Central memory CD8-positive, alpha-beta T cell (primary cell): ENCODE measurements around the gene MROH7.

Source experiments
- ATAC-seq: fragments of 150-1000 bp; cut with Tn5 transposase; replicated peaks from 2 replicates; pipeline ENCODE4 v1.10.0; 2022; ENCODE audit warnings: mild to moderate bottlenecking, moderate FRiP score, moderate number of reproducible peaks; ENCODE audit not compliant: poor library complexity, severe bottlenecking; ENCODE audit errors: extremely low read depth
- DNase-seq, 2 donors: peaks; one replicate each; pipeline ENCODE4 v3.0.0; 2021; ENCODE audit warnings: low spot score in 2 of 2
- H3K27ac Mint-ChIP-seq: one replicate; pipeline ENCODE4 v1.8.0; 2022; ENCODE audit warnings: low read depth, mild to moderate bottlenecking, moderate library complexity, mixed read lengths
- H3K27me3 Mint-ChIP-seq: one replicate; pipeline ENCODE4 v1.8.0; 2022; ENCODE audit warnings: mixed read lengths
- H3K36me3 Mint-ChIP-seq: one replicate; pipeline ENCODE4 v1.8.0; 2022; ENCODE audit warnings: mild to moderate bottlenecking, moderate library complexity, mixed read lengths; ENCODE audit not compliant: insufficient read depth
- H3K4me1 Mint-ChIP-seq: one replicate; pipeline ENCODE4 v1.8.0; 2022; ENCODE audit warnings: mixed read lengths
- H3K4me3 Mint-ChIP-seq: one replicate; pipeline ENCODE4 v1.8.0; 2022; ENCODE audit warnings: mild to moderate bottlenecking, moderate library complexity, mixed read lengths
- H3K9me3 Mint-ChIP-seq: one replicate; pipeline ENCODE4 v1.8.0; 2022; ENCODE audit warnings: mixed read lengths

The MROH7 gene

DNA sequence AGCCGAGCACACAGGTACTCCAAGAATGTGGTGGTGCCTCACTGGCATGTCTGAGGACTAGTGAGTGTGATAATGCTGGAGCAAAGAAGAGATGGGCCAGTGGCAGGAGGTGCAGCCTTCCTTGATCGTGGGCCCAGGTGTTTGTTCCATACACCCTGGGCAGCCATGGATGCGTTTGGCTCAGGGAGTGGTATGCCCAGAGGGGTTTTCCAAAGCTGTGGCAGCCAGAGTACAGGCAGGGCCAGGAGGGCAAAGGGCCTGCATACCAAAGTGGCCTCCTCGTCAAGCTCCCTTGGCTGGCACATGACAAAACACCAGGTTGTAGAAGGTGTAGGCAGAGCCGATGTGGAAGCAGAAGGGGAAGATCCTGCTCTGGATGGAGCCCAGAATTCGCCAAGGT is 103.7 kb downstream of the MROH7 start:
- Mint-ChIP-seq H3K4me1 (no peaks in the 10 kb centered on the region), H3K36me3 (peaks cover 15% of the 10 kb centered on the region), H3K27ac (no peak overlapping the region), H3K27me3 (no peaks in the 10 kb centered on the region), H3K4me3 (no peak overlapping the region), H3K9me3 (no peaks in the 10 kb centered on the region)
- no peak for ATAC-seq
- DNase-seq: no peak

- no peak for ATAC-seq
- no peaks in the 10 kb centered on the region for H3K4me1 Mint-ChIP-seq
- peaks cover 13% of the 10 kb centered on the region for H3K36me3 Mint-ChIP-seq
Observed at GRCh38 chr1:54745864-54746263, 104.3 kb downstream of the MROH7 start.

GRCh38 chr1:54748094-54748835 is 106.7 kb downstream of the MROH7 start:
- no peaks in the 10 kb centered on the region for H3K27me3 Mint-ChIP-seq
- H3K4me1 Mint-ChIP-seq: no peaks in the 10 kb centered on the region
- DNase-seq: no peak
- no peak for ATAC-seq
- no peaks in the 10 kb centered on the region for H3K9me3 Mint-ChIP-seq
- H3K27ac Mint-ChIP-seq: no peak overlapping the region
- no peak overlapping the region for H3K4me3 Mint-ChIP-seq
- peaks cover 1% of the 10 kb centered on the region for H3K36me3 Mint-ChIP-seq

More at GRCh38 chr1:54745864-54746263, 104.3 kb downstream of the MROH7 start:
- no peak overlapping the region for H3K27ac Mint-ChIP-seq
- H3K4me3 Mint-ChIP-seq: no peak overlapping the region
- no peak for DNase-seq
- no peaks in the 10 kb centered on the region for H3K27me3 Mint-ChIP-seq
- H3K9me3 Mint-ChIP-seq: no peaks in the 10 kb centered on the region

GRCh38 chr1:54750596-54750995 is 109.0 kb downstream of the MROH7 start:
- DNase-seq (no peak), ATAC-seq (no peak)
- H3K27me3 Mint-ChIP-seq: no peaks in the 10 kb centered on the region
- no peak overlapping the region for H3K27ac Mint-ChIP-seq
- no peaks in the 10 kb centered on the region for H3K9me3 Mint-ChIP-seq
- no peak overlapping the region for H3K4me3 Mint-ChIP-seq
- H3K4me1 Mint-ChIP-seq: no peaks in the 10 kb centered on the region
- H3K36me3 Mint-ChIP-seq: peaks cover 1% of the 10 kb centered on the region

DNA sequence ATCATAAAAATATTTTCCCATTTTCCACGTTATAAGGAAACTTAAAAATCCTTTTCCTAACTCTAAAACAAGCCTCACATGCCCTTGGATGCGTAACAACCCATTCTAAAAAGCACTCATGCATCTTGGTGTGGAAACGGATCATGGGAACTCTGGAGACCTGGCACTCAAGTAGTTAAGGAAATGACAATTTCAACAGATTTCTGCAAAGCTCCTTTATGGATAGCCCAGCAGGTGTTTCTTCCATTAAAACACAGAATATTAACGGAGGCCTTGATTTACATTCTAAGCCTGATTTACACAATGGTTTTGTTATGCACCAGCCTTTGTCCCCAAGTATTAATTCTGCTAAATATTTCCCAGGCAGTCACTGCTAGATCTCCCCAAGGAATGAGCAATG is 109.8 kb downstream of the MROH7 start:
- Mint-ChIP-seq H3K4me1 (no peaks in the 10 kb centered on the region), H3K27me3 (no peaks in the 10 kb centered on the region), H3K36me3 (peaks cover 1% of the 10 kb centered on the region), H3K4me3 (no peak overlapping the region), H3K27ac (no peak overlapping the region), H3K9me3 (no peaks in the 10 kb centered on the region)
- DNase-seq (no peak), ATAC-seq (no peak)

GRCh38 chr1:54754045-54754444 is 112.5 kb downstream of the MROH7 start:
- peaks cover 1% of the 10 kb centered on the region for H3K36me3 Mint-ChIP-seq
- H3K4me1 Mint-ChIP-seq: no peaks in the 10 kb centered on the region
- H3K27me3 Mint-ChIP-seq: no peaks in the 10 kb centered on the region
- no peak overlapping the region for H3K4me3 Mint-ChIP-seq
- H3K27ac Mint-ChIP-seq: no peak overlapping the region
- ATAC-seq (no peak), DNase-seq (no peak)
- no peaks in the 10 kb centered on the region for H3K9me3 Mint-ChIP-seq

DNA sequence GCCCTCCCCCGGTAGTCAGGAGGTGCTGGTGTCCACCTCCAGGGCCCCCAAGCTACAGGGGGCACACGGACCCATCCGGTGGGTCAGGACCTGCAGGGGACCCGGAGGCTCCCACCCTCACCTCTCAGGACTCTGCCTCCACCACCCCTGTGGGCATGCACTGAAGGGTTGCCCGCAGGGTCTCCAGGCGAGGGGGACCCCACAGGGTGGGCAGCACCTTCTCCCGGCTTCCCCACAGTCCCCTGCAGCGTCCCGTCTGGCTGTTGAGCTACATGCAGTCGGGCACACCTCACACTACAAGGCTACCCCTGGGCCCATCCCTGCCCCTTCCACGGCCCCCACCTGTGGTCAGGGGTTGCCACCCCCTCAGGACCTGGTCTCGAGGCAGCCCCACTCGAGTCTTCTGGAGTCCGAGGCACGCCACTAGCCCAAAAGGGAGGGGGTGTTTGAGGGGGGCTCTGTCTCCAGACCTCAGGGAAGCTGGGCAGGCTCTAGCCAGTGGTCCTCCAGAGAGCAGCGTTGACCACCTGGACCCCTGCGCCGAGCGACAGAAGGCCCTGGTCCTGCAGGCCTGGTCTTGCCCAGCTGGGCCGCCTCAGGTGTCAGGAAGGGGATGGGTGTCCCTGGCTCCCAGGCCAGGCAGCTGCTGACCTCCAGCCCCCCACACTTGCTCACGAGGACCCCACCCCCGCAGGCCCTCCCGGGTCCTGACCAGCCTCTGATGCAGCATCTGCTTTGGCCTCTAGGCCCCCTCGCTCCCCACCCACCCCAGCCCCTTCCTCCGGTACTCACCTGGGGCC is 113.1 kb downstream of the MROH7 start:
- H3K9me3 Mint-ChIP-seq: no peaks in the 10 kb centered on the region
- no peak for DNase-seq
- no peak for ATAC-seq
- no peak overlapping the region for H3K27ac Mint-ChIP-seq
- H3K36me3 Mint-ChIP-seq: peaks cover 1% of the 10 kb centered on the region
- H3K4me1 Mint-ChIP-seq: no peaks in the 10 kb centered on the region
- H3K4me3 Mint-ChIP-seq: no peak overlapping the region
- no peaks in the 10 kb centered on the region for H3K27me3 Mint-ChIP-seq

DNA sequence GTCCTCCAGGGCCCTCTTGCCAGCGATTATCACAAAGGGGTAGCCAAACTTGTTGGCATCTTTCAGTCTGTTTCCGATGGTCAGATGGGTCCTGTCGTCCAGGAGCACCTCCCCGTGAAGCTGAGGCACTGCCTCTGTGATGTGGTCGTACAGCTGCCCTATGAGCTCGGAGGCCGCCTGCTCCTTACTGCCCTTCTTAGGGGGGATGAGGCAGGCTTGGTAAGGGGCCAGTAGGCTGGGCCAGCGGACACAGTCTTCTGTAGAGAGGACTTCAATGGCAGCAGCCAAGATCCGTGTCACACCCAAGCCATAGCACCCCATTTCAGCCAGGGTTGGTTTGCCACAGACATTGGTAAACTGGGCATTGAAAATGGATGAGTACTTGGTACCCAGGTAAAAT is 116.2 kb downstream of the MROH7 start:
- DNase-seq (no peak), ATAC-seq (no peak)
- no peak overlapping the region for H3K4me3 Mint-ChIP-seq
- peaks cover 3% of the 10 kb centered on the region for H3K36me3 Mint-ChIP-seq
- peaks cover 7% of the 10 kb centered on the region for H3K4me1 Mint-ChIP-seq
- no peaks in the 10 kb centered on the region for H3K27me3 Mint-ChIP-seq
- H3K9me3 Mint-ChIP-seq: no peaks in the 10 kb centered on the region
- H3K27ac Mint-ChIP-seq: no peak overlapping the region

DNA sequence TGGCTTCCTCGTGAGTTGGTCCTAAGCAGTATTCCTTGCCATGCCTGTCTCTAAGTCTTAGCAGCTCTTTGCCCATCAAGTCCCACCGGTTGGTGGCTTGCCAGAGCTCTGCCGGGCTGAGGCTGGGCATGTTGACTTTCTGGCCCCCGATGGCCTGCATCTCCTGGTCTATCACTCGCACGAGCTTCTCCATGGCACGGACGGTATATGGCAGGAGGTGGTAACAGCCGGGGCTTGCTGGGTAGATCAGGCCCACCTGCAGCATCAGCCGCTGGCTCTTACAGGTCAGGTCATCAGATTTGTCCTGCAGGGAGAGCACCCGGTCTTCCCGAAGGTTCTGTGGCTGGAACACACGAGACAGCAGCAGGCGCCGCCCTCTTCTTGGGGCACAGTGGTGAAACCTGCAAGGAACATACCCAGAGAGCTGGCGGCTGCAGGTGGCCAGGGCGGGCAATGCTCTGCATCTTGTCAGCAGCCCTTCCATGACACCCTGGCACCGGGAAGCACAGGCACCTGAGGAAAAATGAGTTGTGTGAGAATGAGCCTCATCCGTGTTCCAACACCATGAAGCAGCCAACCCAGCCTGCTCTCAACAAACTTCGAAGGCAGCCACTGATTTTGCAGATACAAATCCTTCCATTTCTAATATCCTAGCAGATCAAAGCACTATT is 117.2 kb downstream of the MROH7 start:
- H3K4me3 Mint-ChIP-seq: no peak overlapping the region
- no peaks in the 10 kb centered on the region for H3K9me3 Mint-ChIP-seq
- H3K27ac Mint-ChIP-seq: no peak overlapping the region
- no peak for DNase-seq
- peaks cover 3% of the 10 kb centered on the region for H3K36me3 Mint-ChIP-seq
- peaks cover 15% of the 10 kb centered on the region for H3K4me1 Mint-ChIP-seq
- ATAC-seq: no peak
- no peaks in the 10 kb centered on the region for H3K27me3 Mint-ChIP-seq
